NCI-H2029 (cell line): ENCODE measurements around the gene CDH15.
"Not testable (repeated sequence)": the region's sequence is repeated elsewhere in the genome, so short reads cannot be mapped to it uniquely, and the experiment has no call there.

ENCODE experiments used
- DNase-seq: peaks from one replicate; lab custom pipeline; 2025; lab: John Stamatoyannopoulos, UW

Gene CDH15

DNA sequence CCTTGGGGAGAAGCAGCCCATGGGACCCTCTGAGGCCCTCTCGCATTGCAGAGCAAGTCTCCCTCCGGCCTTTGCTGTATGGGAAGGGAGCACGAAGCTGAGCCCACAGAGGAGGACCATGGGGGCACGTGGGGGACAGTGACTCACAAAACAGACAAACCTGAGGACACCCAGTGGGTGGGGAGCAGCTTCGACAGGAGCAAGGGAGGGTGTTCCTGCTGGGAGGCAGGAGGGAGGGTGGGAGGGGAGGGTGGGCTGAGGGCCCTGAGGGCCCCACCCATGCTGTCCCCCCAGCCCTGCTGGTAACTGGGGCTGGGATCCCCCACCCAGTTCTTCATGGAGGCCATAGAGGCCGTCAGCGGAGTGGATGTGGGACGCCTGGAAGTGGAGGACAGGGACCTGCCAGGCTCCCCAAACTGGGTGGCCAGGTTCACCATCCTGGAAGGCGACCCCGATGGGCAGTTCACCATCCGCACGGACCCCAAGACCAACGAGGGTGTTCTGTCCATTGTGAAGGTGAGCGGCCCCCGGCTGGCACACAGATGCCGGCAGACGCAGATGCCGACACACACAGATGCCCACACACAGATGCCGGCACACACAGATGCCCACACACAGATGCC is 16.3 kb downstream of the CDH15 start:
- DNase-seq, result no peak

DNA sequence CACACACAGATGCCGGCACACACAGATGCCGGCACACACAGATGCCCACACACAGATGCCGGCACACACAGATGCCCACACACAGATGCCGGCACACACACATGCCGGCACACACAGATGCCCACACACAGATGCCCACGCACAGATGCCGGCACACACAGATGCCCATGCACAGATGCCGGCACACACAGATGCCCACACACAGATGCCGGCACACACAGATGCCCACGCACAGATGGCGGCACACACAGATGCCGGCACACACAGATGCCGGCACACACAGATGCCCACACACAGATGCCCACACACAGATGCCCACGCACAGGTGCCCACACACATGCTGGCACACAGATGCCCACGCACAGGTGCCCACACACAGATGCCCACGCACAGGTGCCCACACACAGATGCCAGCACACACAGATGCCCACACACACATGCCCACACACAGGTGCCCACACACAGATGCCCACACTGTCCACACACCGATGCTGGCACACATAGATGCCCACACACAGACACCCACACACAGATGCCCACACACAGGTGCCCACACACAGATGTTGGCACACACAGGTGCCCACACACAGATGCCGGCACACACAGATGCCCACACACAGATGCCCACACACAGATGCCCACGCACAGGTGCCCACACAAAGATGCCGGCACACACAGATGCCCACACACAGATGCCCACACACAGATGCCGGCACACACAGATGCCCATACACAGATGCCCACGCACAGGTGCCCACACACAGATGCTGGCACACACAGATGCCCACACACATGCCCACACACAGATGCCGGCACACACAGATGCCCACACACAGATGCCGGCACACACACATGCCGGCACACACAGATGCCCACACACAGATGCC is 17.2 kb downstream of the CDH15 start:
- not testable (repeated sequence) for DNase-seq

DNA sequence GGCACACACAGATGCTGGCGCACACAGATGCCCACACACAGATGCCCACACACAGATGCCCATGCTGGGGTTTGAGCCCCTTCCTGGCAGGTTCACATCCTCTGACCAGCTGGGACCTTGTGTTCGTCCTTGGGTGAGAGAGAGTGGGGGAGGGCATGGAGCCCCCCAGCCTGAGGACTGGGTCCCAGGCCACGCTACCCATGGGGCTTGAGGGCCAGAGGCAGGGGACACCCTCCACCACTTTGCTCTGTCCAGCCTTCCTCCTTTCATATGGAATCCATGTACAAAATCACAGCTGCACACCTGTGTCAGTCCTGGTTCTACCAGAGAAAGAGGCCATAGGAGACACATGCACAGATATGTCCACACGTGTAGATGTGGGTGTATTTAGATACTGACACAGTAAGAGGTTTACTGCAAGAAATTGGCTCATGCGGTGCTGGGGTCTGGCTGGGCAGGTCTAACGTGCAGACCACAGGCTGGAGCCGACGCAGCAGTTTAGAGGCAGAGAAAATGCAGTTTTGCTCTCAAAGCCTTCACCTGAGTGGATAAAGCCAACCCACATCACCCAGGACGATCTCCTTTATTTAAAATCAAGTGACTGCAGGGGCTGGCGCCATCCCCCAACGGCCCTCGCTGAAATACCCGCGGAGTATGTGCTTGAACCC is 17.9 kb downstream of the CDH15 start:
- no peak for DNase-seq

DNA sequence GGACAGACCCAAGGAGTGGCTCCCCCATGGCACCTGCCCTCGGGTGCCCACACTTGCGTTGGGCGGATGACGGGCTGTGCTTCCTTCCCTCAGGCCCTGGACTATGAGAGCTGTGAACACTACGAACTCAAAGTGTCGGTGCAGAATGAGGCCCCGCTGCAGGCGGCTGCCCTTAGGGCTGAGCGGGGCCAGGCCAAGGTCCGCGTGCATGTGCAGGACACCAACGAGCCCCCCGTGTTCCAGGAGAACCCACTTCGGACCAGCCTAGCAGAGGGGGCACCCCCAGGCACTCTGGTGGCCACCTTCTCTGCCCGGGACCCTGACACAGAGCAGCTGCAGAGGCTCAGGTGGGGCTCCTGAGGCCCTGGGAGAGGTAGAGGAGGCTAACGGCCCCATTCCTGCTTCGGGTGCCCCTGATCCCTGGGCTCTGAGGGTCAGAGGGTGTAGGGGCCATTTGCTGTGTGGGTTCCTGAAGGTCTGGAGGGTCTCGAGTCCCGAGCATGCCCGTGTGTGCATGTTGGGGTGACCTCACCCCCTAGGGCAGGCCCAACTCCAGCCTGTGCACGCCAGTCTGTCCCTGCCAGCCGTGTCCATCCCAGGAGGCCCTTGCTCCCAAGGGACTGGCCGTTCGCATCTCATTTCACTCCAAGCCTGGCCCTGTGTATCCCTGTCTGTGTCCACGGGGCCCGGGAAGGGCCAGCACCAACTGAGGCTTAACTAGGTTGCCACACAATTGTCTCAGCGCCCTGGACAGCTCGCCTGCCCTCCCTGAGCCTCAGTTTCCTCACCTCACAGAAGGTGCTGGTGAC is 18.8 kb downstream of the CDH15 start:
- DNase-seq, result no peak

- DNase-seq, result no peak
These were observed 19.7 kb downstream of the CDH15 start for GRCh38 chr16:89191033-89191900.

DNA sequence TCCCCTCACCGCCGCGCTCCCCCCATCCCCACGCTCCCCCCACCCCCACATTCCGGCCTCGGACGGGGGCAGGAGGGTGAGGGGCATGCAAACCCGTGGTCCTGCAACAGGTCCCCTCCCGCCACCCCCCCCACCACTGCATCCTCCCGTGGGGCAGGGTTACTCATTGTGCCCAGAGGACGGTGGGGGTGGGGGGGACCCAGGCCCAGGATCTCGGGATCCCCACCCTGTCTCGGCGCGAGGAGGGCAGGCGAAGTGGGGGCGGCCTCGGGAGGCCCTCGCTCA is 20.3 kb downstream of the CDH15 start:
- no peak for DNase-seq

DNA sequence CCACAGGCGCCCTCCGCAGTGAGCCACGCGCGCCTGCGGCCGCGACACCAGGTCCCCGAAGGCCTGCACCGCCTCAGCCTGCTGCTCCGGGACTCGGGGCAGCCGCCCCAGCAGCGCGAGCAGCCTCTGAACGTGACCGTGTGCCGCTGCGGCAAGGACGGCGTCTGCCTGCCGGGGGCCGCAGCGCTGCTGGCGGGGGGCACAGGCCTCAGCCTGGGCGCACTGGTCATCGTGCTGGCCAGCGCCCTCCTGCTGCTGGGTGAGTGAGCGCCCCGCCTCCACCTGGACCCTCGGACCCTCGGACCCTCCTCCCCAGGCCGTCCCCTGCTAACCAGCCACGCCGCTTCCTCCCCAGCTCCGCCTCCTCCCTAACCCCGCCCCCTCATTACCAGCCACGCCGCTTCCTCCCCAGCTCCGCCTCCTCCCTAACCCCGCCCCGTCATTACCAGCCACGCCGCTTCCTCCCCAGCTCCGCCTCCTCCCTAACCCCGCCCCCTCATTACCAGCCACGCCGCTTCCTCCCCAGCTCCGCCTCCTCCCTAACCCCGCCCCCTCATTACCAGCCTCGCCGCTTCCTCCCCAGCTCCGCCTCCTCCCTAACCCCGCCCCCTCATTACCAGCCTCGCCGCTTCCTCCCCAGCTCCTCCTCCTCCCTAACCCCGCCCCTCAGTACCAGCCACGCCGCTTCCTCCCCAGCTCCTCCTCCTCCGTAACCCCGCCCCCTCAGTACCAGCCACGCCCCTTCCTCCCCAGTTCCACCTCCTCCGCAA is 20.8 kb downstream of the CDH15 start:
- peak; percentile 9 for DNase-seq

GRCh38 chr16:89192956-89193575 is 21.5 kb downstream of the CDH15 start:
- DNase-seq, result peak; percentile 14

GRCh38 chr16:89193576-89194293 is 22.2 kb downstream of the CDH15 start:
- no peak for DNase-seq

- no peak for DNase-seq
These were observed 23.1 kb downstream of the CDH15 start for GRCh38 chr16:89194340-89195311.

- no peak for DNase-seq
These were observed 24.1 kb downstream of the CDH15 start for GRCh38 chr16:89195521-89196171.

- no peak for DNase-seq
These were observed 25.6 kb downstream of the CDH15 start for GRCh38 chr16:89197033-89197632.

DNA sequence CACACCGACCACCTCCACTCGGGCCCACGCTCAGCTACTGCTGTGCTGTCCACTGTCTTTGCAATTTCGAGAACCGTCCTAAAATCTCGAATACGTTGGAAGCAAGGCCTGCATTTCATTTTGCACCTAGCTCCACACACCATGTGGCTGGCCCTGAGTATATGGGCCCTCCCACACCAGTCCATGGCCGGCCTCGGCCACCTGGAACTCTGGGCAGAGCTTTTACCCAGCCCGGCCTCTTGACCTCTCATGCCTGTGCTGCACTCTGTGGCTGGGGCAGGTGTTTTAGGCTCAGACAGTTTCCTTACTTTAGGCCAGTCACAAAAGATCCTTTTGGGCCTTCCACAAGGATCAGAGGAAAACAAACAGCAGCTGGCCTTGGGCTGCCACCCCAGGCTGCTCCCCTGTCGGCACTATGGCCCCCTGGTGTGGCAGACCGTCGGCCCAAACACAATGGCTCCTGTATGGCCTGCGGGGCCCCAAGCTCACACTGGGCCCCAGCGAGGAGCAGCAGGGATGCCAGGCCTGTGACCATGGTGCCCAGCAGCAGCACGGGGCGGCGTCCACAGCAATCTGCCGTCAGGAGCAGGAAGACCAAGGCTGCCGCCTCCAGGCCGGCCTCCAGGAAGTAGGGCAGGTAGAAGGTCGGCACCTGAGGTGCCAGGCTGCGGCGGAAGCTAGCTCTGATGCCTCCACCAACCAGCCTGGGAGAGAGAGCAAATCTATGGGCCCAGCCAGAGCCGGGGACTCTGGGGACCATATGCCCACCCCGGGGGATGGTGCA is 26.3 kb downstream of the CDH15 start:
- DNase-seq, result no peak

DNA sequence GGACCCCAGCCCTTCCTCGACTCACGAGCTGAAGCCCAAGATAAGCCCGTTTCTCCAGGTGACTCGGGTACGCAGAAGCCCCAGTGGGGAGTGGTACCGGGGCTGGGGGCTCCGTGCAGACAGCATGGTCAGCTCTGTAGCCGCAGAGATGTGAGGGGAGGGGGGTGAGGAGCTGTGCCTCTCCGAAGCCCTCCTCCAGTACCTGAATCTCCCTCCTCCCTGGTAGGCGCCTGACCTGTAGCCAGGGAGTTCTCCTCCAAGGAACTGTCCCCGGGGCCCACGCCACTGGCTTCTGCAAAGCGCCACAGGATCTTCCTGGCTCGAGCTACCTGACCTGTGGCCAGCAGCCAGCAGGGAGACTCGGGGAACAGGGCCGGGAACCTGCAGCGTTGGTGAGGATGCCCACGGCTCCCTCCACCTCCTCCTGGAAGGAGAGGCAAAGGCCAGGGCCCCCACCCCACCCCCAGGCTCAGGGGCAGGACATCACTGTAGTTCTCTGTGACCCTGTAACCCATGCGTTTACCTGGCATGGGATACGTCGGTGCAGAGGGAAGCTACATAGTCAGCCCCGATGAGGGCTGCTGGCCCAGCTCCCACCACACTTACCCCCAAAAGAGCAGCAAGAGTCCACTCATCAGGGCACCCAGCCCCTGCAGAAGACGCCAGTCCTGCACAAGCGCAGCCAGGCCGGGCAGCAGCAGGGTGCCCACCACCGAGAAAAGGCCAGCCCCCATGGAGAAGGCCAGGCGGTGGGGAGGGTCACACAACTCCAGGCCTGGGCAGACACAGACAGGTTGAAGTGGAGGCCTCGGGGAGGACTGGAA is 27.1 kb downstream of the CDH15 start:
- no peak for DNase-seq
